Hematopoietic multipotent progenitor cell treated with erythropoietin and hydrocortisone succinate and interleukin-3 and kit ligand, for 4 days (in vitro differentiated cells): ENCODE data around the gene GPR18.
A peak's percentile ranks its signal among the peaks of the same experiment; 100 is the strongest.

Experiments used
- DNase-seq: peaks from one replicate; pipeline ENCODE4 v3.0.0-alpha.2; 2015

Gene GPR18, protein sequence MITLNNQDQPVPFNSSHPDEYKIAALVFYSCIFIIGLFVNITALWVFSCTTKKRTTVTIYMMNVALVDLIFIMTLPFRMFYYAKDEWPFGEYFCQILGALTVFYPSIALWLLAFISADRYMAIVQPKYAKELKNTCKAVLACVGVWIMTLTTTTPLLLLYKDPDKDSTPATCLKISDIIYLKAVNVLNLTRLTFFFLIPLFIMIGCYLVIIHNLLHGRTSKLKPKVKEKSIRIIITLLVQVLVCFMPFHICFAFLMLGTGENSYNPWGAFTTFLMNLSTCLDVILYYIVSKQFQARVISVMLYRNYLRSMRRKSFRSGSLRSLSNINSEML

DNA sequence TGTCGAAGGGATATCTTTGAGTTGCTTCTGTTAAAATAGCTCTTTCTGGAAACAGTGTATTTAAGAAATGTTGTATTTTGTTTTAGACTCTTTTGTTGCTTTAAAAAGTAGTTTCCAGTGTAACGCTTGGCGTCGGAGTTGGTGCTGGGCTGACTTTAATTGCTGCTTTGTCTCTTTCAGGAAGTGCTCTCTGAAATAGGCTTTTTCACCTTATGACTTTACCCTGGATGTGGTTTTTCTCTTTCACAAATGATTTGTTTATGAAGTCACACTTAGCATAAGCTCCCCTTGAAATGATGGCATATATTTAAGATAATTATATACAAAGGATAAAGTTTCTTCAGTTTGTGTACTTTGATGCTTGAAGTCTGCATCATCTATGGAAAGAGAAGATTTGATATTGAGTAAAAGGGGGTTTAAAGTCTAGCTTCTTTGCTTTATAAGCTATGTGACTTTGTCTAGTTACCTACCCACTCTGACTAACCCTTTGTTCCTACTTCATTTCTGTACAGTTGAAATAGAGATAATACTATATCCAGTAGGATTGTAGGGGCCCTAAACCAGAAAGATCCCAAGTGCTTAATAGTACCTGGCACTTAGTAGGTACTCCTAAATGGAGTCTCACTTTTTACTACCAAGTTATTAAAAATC lies at the start of gene GPR18:
Gene GPR18, minus strand, starts transcription at position 170 of the 651 bp plus-strand sequence. CDS start 2,507 bp downstream, outside the sequence.
- DNase-seq, result peak; percentile 26

DNA sequence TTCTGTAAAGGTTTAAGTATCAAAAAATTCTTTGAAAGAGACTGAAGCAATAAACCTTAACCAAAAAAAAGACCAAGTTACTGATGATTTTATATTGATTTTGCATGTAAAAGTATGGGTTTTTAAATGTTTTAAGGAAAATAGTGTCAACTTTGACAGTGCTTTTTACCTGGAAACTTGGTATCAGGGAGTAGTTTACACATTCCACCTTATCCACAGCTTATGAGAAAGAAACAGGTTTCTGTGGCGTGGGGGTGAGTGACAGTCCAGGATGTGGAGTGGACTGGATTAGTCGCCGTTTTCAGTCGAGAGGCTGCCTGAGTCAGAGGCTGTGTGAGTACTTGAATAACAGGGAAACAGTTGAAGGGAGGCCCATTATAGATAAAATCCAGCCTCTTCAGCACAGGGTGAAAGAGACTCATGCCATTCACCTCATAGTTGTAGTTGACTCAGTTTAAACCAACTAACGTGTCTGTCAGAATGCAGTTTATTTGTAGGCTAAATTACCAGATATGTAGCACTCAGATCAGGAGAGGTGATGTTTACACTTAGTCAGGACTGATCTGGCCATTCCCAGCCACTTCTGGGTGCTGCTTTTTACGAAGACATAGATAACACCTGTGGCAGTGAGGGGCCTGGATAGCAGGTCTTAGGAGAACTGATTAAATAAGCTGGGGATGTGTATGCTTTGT lies 49.6 kb upstream of the GPR18 start:
- peak; percentile 66 for DNase-seq

DNA sequence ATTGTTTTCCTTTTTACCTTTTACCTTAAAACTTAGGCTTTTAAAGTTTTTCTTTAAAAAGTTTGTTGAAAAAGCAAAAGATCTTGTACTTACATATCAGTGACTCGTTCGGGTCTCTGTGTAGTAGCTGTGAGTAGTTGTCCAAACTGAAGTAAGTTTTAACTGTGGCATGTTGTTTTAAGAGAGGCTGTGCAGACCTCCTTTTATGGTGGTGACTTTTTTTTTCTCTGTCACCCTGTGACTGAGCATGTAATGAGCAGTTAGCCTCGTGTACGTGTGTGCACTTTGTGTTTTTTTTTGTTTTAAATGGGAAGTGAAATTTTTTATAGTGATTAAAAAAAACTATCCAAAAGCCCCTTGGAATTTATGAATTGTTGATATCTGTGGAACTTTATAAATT lies 49.1 kb upstream of the GPR18 start, which contains the start of gene GPR183:
Gene GPR183, minus strand, starts transcription at position 153 of the 400 bp plus-strand sequence. CDS start 11,254 bp downstream, outside the sequence.
- DNase-seq, result peak; percentile 81

DNA sequence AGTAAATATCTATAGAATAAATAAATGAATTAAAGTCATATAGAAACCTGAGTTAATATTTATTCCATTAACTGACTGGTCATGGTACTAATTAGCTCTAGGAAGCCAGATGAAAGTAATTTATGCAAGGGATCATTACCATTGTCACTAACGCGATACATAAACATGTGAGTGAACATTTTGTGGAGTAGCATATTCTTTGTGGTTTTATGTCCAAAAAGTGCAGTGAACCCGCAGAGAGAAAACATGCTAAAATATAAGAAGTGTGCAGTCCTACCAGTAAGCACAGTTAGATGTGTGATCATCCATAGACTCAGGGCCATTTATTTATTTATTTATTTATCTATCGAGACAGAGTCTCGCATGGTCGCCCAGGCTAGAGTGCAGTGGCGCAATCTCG lies 47.4 kb upstream of the GPR18 start:
- DNase-seq, result no peak

DNA sequence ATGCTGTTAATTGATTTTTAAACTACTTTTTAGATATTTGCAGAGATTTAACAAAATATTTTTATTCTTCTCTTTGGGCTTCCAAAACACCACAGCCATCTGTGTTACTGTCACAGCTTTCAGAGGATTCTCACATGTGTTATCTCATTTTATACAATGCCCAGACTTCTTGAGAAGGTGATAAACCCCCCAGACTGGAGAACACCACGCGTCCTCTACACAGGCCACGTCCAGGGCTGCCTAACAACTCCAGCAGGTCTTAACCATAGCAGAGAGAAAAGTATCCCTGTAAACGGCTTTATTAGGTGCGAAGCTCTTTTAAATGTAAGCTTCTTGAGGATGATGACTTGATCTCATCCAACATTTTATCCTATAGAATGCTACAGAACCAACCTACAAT lies 47.0 kb upstream of the GPR18 start:
- peak; percentile 52 for DNase-seq

DNA sequence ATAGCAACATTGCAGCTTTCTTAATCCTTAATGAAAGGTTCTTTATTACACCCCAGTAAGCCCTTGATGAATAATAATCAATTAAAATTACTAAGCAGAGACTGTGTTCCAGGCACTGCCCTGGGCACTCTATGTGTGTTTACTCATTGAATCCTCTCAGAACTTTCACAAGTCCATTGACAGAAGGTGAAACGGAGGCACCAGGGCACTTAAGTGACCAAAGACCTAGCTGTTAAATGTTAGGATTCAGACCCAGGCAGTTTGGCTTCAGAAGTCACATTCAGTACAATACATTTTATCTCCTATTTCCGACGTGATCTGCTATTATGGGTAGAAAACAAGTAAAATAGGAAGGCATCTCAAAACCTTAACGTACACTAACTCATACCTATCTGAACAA lies 46.4 kb upstream of the GPR18 start:
- no peak for DNase-seq

DNA sequence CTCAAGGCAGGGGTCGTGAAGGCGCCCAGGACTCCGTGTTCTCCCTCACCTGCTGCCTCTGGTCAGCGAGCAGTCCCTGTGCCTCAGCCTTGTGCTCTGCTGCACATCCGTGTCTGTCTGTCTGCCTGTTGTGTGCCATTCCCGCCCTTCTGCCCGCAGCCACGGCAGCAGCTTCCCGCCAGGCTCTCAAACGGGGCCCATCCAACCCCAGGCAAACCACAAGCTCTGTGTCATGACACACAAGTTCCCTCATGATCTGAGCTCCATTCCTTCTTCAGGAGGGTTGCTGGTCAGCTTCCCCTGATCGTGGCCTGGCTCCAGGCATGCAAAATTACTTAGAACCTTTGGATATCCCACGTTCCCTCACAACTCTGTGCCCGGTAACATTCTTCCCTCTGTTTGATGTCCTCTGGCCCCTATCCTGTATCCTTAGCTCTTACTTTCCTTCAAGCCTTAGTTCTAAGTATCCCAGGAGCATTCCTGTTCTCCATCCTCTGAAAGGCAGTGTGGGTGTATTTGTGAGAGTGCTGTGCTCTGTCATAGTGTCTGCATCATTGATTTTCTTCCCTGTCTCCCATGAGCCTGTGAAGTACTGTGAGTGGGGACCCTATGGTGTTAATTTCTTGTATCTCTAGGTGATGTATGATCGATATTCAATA lies 45.8 kb upstream of the GPR18 start:
- DNase-seq, result peak; percentile 62

DNA sequence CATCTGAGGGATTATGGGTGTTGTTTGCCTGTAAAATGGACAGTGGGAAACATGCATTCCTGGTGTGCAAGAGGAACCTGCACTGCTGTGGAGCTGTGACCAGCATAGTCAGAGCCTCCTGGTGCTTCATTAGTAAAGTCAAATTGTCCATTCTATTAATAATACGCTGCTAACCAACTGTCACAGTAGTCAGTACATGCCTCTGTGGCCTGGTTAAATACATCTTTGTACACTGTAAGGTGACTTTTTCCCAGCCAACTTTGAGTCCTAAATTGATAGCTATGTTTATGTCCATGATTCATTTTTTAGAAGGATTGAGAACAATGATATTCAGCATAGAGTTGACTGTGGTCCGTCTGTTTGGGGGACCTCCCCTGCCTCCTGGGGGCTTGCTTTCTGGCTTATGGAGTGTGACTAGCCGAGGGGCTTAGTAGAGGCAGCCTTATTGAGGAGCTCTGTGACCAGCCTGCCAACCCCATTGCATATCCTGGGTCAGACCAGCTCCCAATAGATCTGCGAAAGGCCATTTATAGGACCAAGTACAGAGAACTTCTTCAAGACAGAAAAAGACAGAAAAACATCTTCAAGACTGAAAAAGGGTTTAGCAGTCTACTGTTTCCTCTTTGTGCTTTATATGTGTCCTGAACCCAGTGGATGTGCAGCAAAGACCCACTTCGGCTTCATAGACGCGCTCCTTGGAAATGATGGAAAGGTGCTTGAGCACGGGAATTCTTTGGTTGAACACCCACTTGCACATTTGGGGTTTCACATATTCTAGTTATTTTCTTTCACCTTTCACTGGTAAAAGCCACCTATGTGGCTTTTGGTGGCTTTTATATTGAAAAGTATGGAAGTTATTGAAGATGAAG lies 44.7 kb upstream of the GPR18 start:
- no peak for DNase-seq

DNA sequence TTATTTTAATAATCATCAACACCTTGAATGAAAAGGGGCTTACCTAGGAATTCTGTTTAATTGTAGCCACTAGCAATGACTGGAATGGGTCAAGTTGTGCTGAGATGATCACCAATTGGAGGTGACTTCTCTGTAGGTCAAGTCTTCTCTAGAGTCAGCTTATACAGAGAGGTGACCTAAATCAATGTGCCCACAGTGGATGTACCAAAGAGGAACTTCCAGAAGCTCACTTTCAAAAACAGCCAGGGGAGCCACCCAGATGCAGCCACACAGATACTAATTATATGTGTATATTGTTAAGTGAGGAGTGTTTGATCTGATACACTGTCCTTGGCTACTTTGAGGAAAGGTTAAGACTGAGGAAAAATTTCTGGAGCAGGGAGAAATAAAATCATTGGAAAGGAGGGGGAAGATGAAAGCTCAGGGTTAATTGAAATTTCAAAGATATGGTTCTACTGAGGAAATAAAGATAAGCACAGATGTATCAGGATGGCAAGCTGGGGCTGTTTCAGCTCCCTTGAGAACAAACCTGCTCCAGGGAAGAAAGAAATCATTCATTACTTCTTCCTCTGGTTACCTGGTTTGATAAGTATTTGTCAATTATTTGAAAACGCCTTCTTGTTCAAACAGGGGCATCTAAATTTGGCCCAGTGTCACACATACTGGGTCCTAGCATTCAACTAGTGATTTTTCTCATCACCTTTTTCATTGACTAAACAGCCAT lies 43.9 kb upstream of the GPR18 start:
- no peak for DNase-seq

DNA sequence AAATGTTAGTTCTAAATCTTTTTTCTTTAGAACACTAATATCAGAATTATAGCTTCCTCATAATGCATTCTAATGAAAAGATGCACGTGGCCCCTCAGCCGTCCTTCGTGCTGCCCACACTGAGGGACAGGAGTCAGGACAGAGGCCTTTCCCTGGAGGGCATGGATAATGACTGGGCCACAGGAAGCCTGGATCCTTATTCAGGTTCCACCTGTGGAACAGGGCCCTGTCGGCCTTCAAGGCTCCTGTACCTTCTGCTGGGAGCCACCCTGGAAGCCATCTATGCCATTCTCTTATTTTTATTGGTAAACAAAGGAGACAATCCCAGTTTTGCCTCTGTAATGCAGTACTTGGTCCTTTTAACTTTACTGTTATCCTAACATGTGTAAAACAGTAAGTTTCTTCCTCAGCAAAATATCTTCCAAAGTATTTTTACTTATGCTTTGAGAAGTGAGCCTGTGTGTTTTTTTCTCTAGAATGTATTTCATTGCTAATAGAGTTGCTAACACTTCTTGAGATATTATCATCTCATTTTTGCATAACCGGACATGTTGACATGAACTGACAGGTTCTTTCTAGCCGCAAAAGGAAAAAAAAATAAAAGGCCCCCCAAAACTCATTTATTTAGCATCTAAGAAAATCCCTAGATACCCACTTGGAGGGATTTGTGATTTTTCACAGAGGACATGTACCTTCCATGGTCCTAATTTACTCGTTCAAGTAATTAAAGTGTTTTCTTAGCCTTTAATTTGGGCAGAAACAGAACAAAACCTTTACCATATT lies 43.1 kb upstream of the GPR18 start:
- no peak for DNase-seq

DNA sequence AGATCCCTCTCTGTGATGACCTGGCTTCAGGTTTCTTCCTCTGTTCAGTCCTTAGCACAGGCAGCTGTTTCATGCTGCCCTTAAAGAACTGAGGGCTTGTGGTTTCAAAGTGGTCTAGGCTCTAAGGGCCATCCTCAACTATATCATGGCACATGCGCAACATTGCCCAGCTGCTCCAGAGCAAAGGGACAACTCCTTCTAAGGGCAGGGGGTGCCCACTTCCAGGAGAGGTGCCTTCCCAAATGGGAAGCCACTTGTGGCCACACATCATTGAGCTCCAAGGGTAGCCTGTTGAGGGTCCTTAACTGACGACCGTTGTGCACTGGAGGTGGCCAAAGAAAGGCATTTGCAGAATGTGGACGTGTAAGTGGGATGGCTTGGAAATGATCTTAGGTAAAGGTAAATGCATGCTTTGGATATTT lies 41.8 kb upstream of the GPR18 start:
- DNase-seq, result no peak

DNA sequence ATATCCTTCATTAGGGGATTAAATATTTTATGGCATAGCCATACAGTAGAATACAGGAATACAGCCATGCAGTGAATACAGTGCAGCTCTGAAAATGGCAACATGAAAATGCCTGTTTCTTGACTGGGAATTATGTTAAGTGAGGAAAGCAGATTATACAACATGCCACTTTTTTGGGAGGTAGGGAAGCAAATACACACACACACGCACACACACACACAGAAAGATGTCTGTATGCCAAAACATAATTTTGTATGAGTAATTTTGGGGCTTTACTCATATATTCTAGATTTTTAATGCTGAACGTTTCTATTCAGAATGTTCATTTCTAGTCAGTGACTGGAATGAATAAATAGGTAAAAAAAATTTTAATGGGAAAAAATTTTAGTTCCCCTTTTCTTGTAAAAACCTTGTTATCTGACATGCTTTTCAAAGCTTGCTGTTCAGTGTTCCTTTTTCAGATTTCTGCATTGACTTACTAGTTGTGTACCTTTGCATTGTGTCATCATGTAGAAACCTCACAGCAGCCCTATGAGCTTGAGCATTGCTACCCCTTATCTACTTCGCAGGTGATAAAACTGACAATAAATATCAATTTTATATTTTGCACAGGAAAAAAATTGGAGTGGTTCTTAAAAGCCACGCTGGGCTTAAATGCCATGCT lies 41.2 kb upstream of the GPR18 start:
- DNase-seq, result peak; percentile 49

DNA sequence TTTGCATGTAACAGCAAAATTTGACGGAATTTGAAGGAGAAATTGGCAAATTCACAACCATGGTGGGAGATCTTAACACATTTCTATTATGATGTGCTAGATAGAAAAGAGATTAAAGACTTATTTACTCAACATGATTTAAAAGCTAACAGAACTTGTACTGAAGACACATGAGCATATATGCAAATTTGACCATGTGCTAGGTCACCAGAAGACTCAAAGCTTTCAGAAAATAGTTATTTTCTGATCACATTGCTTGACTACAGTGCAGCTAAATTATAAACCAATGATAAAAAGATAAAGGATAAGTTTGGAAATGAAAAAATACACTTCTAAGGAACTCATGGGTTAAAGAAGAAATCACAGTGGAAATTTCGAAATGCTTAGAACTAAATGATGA lies 39.9 kb upstream of the GPR18 start:
- DNase-seq, result no peak

DNA sequence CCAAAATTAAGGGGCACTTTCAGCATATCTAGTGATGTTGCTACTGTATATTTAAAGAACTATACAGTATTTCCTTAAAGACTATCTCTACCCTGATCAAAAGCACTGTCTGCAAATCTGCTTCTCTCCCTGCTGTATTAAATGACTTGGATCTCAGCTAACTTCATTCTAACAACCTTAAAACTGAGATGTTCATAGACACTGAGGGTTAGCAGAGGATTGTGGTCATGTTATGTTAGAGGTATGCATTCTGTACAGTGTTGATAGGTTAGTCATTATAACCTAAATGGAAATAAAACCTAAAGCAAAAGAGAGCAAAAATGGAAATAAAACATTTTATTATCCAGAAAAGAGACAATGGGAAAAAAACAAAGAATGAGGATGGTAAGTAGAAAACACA lies 39.2 kb upstream of the GPR18 start:
- DNase-seq, result no peak

DNA sequence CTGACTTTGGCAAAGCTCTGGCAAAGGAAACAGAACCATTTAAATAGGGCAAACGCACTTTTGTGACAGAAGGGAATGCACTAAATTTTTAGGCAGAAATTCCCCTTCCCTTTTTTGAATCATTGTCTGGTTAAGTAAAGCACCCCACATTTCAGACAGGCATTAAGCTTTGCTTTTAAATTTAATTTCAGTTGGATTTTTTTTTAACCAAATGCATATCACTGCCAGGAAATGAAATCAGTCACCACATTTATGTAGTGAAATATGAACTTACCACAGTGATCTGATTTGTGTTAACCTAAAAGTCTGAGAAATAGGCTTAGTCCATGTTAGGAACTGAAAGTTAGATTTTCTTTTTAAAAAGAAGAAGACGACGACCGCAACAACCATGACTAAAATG lies 38.2 kb upstream of the GPR18 start:
- DNase-seq, result no peak

DNA sequence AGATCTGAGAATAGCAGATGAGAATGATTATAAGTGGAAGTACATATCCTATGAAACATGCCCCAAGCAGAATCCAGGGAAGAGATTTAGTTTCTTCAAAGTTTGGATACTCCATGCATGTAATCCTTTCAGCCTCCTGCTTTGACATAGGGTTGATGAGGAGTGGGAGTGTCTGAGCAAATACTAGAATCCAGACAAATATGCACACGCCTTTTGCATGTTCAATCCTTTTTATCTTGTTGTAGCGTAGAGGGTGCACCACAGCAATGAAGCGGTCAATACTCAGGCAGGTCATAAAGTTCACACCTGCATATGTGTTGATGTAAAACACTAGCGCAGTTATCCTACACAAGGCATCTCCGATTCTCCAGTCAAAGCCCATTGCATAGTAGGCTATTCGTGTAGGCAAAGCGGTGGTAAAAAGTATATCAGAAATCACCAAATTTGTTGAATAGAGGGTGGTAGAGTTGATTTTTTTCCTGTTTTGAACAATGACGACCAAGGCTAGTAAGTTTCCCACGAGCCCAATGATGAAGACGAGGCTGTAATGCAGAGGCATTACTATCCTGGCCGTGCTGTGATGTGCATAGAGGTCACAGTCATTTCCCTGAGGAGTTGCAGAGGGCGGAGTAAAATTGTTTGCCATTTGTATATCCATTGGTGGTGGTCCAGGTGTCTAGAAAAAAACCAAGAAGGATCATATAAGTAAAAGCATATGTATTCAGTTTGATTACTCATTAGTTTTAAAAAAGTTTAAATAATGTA lies 37.5 kb upstream of the GPR18 start:
- no peak for DNase-seq

DNA sequence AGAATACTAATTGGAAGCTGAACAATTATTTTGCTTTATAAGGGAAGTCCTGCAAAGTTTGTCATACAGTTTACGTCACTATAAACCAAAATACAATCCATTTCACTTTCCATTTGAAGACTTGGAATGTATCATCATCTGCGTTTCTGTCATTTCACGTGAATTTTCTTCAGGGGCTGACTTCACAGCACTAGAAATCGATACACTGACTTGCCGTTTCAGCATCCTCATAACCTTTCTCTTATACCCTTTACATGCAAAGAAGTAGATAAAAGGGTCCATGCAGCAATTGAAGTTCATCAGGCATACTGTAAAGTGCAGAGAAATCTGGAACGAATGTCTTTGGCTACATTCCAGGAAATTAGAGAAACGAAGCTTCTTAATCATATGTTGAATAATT lies 36.8 kb upstream of the GPR18 start:
- no peak for DNase-seq

DNA sequence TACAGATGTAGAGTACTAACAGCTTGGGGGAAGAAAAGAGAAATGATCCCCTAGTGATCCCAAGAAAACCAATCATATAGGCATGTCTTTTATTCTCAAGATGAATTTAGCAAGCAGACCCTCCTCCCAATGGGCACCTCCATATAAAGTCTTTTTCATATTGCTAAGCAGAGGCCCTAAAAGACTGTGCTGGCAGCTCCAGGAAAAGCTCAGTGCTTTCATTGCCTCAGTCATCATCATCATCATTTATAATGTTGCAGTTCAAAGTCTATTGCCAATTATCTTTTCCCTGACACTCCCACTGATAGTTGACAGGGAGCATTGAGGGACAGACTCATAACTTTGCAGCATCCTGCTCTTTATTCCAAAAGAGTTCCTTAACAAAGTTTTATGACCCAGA lies 36.0 kb upstream of the GPR18 start:
- no peak for DNase-seq

DNA sequence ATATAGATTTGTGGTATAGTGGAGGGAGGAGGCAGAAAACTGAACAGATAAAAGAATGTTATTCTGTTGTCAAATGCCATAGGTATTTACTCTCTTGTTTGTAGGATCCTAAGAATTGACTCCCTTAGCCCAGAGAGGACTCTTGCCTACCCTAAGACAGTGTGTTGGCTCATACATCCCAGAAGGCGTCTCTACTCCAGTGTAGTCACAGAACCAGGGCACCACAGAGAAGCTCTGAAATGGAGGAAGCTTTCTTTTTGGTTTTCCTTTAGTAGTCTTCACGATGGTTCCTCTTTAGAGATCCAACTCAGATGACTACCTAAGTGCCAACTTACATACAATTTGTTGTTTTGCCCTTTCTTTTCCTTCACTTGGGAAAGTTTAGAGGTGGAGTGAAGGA lies 35.0 kb upstream of the GPR18 start:
- no peak for DNase-seq
